Keratinocyte (primary cell): ENCODE measurements around the gene CACUL1.

ENCODE experiments used
- CTCF ChIP-seq, 3 experiments: IDR thresholded peaks in 1 of 3; conservative IDR thresholded peaks in 1 of 3; optimal IDR thresholded peaks in 1 of 3; 2 replicates in 2 of 3; 3 replicates in 1 of 3; pipeline versions ENCODE3 to v1.5.1; 2011; ENCODE audit warnings: low read length in 3 of 3, mild to moderate bottlenecking in 3 of 3, moderate library complexity in 2 of 3, control low read depth in 1 of 3, inconsistent platforms in 1 of 3; ENCODE audit not compliant: insufficient read depth in 2 of 3; ENCODE audit errors: extremely low read depth in 1 of 3
- EZH2 ChIP-seq: IDR thresholded peaks from one replicate; pipeline ENCODE4 v1.6.1; 2012; ENCODE audit warnings: inconsistent platforms, mild to moderate bottlenecking, low read length, moderate library complexity

- no peak for TF ChIP-seq EZH2
- no peak for TF ChIP-seq CTCF (optimal IDR thresholded peaks at IDR 0.05 in 1 of 3, IDR thresholded peaks at IDR 0.05 in 1 of 3, conservative IDR thresholded peaks at IDR 0.05 in 1 of 3; ENCODE audit: extremely low read depth in 1 of 3, insufficient read depth in 2 of 3, low read length in 3 of 3)
These were observed 65.5 kb downstream of the CACUL1 start for GRCh38 chr10:118689070-118689858.
